Peyer's patch (tissue), 4 donors: ENCODE measurements around the gene SYNPO.

Experiments
- POLR2A ChIP-seq, 2 donors: fragments of 450-650 bp; IDR thresholded peaks; one replicate each; pipeline ENCODE4 v1.5.1; 2017; ENCODE audit warnings: antibody characterized with exemption in 2 of 2, mild to moderate bottlenecking in 2 of 2, moderate library complexity in 2 of 2
- TF ChIP-seq, protein P1 (sequence below), 6 experiments: fragments of 450-650 bp in 4 of 6; fragments of 200-600 bp in 2 of 6; sonication (generic) in 1 of 6; IDR thresholded peaks; one replicate each; pipeline ENCODE4 v1.5.1; 2017 to 2019; ENCODE audit warnings: antibody characterized with exemption in 6 of 6, mild to moderate bottlenecking in 3 of 6, moderate library complexity in 1 of 6

DNA sequence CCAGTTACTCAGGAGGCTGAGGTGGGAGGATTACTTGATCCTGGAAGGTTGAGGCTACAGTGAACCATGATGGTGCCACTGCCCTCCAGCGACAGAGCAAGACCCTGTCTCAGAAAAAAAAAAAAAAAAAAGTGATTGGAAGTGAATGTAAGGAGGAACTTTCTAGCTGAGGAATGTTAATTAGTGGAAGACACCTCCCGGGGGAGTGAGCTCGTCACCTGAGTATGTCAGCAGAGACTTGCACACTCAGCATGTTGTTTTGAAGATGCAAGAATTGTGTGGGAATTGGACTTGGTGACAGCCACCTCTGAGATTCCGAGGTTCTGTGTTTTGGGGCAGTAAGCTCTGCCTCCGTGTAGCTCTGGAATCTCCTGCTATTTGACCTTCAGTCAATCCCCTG, 3.6 kb downstream of the SYNPO start:
- TF ChIP-seq, protein P1, sequence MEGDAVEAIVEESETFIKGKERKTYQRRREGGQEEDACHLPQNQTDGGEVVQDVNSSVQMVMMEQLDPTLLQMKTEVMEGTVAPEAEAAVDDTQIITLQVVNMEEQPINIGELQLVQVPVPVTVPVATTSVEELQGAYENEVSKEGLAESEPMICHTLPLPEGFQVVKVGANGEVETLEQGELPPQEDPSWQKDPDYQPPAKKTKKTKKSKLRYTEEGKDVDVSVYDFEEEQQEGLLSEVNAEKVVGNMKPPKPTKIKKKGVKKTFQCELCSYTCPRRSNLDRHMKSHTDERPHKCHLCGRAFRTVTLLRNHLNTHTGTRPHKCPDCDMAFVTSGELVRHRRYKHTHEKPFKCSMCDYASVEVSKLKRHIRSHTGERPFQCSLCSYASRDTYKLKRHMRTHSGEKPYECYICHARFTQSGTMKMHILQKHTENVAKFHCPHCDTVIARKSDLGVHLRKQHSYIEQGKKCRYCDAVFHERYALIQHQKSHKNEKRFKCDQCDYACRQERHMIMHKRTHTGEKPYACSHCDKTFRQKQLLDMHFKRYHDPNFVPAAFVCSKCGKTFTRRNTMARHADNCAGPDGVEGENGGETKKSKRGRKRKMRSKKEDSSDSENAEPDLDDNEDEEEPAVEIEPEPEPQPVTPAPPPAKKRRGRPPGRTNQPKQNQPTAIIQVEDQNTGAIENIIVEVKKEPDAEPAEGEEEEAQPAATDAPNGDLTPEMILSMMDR (IDR thresholded peaks at IDR 0.05) = no peak
- TF ChIP-seq POLR2A (IDR thresholded peaks at IDR 0.05) = no peak
